Mucosa of gallbladder (tissue), 1 donor: Measurements from ENCODE around the gene SLC45A1. TPM values are rescaled to one million over a fixed set of nuclear protein-coding genes. Genes with fewer than 3 reads are reported as not detected.

Experiments
- DNase-seq: peaks from one replicate; pipeline ENCODE4 v3.0.0-alpha.2; 2020; ENCODE audit warnings: low spot score
- total RNA-seq: library from RNA; stranded (reverse); gene quantifications from one replicate; pipeline ENCODE4 v1.2.1, GENCODE V29; 2021
- donor health status: DM: no; HTN: no; CAD: no.

The SLC45A1 gene
- total RNA-seq, 1 donor from 2014 or later: 5.0 TPM

DNA sequence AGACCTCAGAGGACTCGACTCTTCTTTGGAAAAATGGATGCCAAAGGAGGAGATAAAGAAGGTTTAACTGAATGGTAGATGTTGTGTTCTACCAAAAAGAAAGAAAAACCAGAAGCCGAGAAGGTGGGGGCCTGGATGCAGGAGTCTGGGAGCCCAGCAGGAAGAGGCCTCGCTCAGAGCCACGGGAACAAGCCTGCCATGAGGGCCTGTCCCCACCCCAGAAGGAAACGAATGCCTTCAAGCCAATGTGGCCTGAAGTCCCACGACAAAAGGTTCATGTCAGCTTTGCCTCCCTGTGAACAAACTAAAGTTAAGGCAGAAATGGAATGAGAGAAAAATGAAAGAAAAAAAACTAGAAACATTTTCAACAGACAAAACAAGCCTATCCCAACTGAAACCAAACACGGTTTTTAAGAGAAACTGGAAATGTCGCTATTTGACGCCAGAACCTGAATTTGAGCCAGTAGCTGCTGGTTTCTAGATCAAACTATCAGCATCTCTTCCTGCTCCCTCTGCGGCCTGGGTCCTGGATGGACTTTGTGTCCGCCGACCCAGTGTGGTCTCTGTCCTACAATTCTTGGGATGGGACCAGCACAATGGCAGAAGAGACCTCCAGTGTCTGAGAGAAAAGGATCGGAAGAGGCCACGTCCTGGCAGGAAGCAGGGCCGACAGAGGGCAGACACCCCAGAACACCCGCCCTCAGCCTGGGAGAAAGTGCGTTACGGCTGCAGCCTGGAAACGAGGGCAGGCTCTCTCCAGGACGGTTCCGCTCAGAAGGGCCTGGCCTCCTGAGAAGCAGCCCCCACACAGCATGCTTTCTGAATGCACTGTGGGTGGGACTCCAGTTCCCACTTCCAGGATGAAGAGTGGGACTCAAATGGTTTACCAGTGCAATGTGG lies 35.2 kb downstream of the SLC45A1 start:
- DNase-seq: no peak

DNA sequence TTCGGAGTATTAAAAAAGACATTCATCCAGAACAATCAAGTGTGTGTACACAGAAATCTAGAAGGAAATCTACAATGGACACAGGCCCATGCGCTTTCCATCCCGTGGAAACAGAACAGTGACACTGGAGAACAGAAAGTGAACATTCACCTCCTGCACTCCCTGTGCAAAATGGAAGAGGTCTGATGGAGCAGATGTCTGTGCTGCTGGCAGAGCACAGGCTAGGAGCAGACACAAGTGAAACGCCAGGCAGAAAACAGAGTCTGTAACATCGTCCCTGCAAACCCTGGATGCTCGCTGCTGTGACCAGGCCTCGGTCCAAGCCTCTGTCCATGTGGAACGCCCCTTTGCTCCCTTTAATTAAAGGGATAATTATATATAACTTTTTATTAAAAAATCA lies 36.1 kb downstream of the SLC45A1 start:
- DNase-seq: no peak

DNA sequence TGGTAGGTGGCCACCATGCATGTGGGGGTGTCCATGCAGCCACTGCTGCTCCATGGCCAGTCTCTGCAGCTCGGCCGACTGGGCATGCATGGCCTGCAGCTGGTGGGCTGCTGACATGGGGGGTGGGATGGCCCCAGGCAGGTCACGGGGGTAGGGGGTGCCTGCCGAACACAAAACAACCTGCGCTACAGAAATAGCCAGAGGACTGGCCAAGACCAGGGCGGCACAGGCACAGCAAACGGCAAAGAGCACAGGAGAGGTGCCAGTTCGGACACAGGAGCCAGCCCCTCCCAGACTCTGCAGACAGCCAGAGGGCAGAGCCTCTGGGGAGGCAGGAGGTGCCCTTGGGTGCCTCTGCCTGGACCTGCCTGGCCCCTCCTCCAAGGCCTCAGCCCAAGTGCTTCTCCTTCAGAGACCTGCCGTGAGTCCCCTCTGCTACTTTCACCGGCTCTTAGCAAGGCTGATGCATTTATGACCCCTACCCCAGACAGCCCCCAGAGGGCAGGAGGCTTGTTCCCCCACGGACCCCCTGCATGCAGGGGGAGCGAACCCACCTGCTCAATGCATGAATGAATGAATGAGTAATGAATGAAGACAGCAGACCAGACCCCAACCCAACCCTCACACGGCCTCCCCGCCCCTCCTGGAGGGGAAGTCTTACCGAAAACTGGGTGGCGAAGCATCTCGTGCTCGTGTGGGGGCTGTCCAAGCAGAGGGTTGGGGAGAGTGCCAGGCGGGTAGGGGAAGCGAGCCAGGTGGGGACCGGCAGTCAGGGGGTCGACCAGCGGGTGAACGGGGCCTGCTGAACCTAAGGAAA lies 37.7 kb downstream of the SLC45A1 start:
- no peak for DNase-seq

DNA sequence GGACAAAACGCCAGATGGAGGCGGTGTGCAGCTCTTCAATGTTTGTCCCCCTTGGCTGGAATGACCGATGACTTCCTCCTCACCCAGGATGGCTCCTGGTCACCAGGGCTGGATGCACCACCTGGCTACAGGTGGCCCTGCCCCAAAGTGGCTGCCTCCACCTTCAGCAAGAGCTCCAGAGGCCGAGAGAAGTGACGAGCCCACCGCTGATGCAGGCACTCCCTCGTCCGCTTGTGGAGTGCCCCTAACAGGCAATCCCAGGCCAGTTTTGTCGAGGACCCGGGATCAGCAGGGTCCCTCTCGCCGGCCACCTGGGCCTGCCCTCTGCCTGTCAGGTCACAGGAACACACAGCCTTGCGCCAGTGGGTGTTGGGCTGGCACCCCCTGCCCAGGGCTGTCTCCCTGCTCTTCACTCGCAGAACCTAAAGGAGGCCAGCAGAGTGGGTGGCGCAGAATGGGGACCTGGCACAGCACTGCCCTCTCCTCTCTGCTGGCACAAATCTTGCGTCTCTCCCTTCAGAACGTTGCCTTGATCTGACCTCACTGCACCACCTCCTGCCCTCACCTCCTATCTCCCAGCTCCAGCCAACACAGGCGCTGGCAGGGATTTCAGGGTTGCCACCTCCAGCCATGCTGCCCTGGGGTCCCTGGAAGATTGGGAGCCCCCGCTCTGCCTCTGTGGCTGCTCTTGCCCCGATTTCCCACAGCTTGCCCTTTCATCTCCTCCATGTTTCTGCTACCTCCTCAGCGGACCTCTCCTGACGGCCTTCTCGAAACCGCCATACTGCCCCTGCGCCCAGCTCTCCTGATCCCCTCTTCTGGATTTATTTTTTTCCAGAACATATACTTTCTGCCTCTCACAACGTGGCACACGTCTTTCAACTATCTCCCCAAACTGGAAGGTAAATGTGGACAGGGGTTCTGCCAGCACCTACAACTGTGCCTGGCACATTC lies 38.6 kb downstream of the SLC45A1 start:
- DNase-seq: no peak

GRCh38 chr1:8357329-8358101 lies 39.6 kb downstream of the SLC45A1 start:
- DNase-seq: no peak

DNA sequence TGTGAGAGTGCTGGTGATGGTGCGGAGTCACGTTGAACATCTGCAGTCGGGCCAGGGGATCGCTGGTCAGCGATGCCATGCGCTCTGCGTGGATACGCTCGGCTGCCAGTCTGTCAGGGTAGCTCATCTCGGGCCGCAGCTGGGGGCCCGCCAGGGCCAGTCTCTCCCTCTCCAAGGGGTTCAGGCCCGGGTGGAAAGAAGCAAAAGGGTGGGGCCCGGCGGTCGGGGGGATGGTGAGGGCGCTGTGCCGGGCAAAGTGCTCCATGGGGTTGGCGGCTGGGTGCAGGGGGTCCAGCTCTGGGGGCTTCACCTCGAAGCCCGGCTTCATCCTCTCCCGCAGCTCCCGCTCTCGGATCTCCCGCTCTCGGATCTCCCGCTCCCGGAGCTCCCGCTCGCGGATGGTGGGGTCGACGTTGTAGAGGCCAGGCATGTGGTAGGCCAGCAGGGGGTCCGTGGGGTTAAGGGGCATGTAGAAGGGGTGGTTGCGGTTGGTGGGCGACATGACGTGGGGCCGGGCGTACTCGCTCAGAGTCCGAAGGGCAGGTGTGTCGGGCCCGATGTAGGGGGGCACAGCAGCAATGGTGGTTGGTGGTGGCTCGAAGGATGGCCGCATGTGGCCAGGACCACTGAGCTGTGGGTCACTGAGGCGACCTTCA lies 40.5 kb downstream of the SLC45A1 start:
- no peak for DNase-seq

DNA sequence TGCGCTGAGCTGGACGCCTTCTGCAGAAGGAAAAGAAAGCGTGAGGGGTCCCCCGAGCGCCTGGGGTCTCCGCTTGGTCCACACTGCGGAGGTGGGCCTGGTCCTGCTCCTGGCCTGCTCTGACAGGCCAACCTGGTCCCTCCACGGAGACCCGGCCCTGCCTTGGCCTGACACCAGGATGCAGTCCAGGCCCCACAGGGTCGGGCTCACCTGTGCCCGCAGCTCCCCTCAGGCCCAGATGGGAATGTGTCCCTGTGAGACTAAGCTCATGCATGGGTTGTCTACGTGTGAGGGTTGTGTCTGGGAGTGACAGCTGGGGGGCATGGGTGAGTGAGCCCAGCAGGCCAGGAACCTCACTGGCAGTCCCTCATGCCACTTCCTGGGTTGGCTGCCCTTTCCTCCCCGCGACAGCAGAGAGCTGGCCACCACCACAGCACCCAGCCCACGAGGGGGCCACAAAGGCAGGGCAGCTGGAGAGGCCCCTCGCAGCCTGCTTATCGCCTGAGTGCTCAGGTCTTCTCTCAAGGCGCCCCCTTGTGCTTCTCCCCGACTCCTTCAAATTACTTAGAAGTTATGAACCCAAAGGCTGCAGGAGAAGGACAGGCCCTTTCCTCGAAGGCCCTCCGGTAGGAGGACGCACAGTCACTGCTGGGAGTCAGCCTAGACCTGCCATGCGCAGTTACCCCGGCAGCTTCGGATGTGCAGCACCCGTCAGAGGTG lies 41.1 kb downstream of the SLC45A1 start:
- DNase-seq: no peak

GRCh38 chr1:8359617-8360481 lies 41.9 kb downstream of the SLC45A1 start:
- no peak for DNase-seq

DNA sequence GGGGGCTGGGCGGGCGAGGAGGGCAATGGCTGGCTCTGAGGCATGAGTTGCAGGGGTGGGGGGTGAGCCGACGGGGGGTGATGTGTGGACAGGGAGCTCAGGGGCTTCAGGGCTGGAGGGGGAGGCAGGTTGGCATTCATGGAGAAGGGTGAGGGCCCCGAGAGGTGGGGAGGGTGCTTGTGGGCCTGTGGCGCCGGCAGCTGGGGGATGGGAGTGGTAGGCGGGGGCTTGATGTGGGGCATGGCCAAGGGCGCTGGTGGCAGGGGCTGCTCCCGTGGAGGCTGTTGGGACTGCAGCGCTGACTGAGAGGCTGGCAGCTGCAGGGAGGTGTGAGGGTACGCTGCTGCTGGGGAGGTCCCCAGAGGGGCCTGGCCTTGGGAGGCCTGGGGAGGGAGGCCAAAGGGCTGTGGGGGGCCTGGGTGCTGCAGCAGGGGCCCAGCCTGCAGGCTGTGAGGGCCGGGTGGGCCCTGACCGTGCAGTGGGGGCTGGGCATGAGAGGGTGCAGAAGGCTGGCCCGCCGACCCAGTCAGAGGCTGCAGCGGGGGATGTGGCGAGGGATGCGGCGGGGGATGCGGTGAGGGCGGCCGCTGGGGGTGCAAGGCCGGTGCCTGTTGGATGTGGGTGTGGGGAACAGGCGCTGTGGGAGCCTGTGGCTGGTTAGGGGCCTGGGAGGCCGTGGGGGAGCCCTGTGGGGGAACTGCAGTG lies 42.7 kb downstream of the SLC45A1 start:
- DNase-seq: no peak

DNA sequence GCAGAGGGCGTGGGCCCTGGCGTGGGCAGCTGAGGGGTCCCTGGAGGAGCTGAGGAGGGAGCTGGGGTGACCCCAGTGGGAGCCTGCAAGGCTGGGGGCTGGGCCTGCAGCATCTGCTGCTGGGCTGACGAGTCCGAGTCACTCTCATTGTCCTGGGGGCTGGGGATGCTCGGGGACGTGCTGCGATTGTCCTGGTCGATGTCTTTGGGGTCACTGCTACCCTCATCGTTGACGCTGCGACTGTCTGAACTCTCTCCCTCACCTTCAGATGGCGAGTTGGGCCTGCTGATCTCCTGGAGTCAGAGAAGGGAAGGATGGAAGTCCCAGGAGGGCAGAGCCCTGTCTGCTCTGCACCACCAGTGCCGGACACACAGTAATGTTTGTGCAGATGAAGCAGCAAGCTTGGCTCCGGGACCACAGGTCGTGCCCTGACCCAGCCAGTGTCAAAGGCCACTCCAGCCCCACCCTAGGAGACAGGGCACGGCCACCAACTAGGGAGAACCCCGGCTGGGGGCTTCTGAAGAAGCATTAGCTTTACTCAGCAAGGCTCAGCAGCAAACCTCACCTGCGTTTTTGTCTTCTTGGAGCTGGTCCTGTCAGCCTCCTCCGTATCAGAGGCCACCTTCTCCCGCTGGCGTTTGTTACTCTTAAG lies 43.4 kb downstream of the SLC45A1 start:
- no peak for DNase-seq

GRCh38 chr1:8362701-8363101 lies 44.8 kb downstream of the SLC45A1 start:
- no peak for DNase-seq

DNA sequence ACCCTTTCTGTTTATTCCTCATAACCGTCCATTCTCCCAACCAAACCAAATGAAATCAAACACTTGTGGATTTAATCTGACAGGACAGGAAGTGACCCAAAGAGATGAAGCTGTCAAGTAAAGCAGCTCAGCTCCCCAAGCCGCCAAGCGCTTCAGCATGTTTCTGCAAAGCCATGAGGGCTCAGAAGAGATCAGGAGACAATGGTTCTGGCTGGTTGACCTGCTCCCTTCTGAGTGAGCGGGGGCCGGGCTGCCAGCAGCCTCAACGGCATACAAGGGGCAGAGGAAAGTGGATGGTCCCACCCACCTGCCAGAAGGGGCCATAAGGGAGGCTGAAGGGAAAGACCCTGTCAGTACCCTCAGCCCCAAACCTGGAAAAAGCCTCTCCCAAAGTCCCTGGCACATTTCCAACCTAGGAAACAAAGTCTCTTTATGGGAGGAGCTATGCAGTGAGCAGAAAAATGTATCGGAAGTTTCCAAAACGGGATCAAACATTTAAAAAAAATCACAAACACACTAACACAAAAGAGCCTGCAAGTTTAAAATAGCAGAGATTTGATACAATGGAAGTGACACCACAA lies 45.4 kb downstream of the SLC45A1 start:
- no peak for DNase-seq

DNA sequence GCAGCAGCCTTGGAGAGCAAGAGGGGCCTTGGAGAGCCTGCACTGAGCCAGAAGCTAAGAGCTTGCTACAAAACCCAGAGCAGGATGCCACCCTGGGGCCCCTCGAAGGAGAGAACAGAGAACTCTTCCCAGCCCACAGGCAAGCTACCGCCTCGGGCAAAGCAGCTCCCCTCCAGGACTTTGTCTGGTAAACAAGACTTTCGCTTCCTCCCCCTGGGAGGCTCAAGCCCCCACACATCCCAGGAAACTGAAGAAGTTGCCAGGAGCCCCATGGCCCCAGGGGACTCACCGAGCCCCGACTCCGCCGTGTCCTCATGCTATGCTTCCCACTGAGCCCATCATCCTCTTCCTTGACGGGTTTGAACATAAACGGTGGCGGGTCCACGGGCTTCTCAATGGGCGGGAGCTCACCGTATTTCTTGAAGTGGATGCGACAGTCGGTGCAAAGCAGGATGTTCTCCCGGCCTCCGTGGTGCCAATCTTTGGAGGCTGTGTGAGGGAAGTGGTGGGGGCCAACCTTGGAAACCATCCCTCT lies 45.9 kb downstream of the SLC45A1 start:
- DNase-seq: no peak

DNA sequence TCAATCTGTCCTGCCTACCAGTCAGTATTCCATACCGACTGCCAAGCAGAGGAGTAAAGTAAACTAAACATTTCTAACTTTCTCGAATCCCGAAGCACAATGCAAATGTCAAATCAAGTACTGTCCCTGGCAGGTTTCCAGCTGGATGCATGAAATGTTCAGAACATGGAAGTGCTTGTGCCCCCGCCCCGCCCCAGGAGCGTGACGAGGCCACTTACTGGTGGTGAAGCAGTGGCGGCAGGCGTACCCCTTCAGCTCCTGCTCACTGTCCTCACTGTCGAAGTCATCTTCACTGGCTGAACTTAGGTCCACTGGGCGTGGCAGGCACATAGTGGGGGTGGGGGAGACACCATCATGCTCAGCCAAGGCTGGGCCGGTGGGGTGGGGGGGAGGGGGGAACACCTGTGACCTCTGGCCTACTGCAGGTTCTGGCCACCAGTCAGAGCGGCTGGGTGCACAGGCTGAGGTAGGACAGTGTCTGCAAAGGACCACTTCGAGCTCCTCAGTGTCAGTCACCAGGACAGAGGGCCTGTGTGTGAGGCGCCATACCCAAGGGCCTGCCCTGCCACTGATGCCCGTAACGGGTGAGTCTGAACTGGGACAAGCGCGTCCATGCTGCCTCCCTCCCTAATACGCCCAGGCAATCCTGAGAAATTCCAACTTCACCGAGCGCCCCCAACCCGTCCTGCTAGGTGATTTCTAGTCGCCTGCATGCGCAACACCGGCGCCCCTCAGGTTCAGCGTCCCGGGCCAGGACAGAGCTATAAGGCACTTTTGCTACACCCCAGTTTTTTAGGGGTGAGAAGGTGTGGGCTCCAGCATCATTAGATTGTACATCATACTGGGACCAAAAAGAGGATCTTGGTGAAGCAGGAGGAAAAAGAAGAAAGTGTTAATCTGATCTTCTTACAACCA lies 46.9 kb downstream of the SLC45A1 start:
- no peak for DNase-seq

DNA sequence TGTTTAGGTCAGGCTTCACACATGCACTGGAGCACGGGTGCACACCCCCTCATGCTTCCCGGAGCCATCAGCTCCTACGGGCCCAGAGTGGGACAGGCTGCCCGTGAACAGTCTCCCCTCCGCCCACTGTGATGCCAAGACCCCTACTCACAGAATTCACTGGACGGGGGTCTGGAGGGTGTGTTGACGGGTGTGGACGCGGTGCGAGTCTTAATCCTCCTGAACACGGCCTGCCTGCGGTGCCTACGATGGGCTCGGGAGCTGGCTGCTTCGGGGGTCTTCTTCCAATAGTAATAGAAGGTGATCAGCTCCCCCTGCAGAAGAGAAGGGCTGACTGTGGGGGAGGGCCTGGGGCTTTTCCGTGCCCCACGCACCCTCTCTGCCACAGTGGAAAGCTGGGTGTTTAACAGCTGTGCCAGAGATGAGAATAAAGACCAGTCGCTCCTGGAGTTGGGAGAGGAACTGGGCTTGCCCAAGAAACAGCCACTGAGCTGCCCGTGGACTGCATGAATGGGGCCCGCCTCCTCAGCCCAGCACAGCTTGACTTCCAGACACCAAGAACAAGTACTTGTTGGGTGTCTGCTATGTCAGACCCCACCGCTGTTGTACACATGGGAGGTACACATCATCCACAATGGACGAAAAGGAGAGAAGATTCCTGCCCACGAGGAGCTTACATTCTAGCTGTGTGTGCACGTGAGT lies 47.9 kb downstream of the SLC45A1 start:
- no peak for DNase-seq
